NCI-H526 (cell line): ENCODE results near the gene PSEN1.

Experiments used
- DNase-seq, 2 experiments: peaks; one replicate each; lab custom pipeline; 2025; lab: John Stamatoyannopoulos, UW

Gene PSEN1

DNA sequence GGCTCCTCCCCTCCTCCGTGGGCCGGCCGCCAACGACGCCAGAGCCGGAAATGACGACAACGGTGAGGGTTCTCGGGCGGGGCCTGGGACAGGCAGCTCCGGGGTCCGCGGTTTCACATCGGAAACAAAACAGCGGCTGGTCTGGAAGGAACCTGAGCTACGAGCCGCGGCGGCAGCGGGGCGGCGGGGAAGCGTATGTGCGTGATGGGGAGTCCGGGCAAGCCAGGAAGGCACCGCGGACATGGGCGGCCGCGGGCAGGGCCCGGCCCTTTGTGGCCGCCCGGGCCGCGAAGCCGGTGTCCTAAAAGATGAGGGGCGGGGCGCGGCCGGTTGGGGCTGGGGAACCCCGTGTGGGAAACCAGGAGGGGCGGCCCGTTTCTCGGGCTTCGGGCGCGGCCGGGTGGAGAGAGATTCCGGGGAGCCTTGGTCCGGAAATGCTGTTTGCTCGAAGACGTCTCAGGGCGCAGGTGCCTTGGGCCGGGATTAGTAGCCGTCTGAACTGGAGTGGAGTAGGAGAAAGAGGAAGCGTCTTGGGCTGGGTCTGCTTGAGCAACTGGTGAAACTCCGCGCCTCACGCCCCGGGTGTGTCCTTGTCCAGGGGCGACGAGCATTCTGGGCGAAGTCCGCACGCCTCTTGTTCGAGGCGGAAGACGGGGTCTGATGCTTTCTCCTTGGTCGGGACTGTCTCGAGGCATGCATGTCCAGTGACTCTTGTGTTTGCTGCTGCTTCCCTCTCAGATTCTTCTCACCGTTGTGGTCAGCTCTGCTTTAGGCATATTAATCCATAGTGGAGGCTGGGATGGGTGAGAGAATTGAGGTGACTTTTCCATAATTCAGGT is at the start of gene PSEN1:
PSEN1 (plus strand) TSS at position 121 of the 839 bp plus-strand sequence. CDS start 11,513 bp downstream, outside the sequence.
- DNase-seq: peak; percentile 88 to 97

- no peak for DNase-seq
Measured at GRCh38 chr14:73091044-73091443, 45.3 kb upstream of the PSEN1 start.

GRCh38 chr14:73097421-73097820 is 38.9 kb upstream of the PSEN1 start:
- DNase-seq: no peak

DNA sequence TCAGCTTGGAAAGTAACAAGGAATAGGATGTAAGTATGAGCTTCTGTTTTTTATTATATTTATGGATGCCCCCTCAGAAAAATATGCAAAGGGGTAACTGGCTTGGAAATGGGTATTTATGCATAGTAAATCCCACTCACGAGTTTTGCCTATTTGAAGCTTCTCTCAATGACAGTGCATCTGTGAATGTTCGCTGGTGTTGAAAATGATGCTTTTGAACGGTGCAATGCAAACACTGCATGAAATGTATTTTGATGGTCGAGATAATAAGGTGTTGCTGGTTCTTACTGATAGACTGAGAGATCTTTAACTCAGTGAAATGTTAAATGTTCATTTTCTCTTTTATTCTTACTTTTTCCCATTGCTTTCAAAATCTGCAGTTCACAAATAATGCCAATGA is 36.0 kb upstream of the PSEN1 start:
- no peak for DNase-seq

DNA sequence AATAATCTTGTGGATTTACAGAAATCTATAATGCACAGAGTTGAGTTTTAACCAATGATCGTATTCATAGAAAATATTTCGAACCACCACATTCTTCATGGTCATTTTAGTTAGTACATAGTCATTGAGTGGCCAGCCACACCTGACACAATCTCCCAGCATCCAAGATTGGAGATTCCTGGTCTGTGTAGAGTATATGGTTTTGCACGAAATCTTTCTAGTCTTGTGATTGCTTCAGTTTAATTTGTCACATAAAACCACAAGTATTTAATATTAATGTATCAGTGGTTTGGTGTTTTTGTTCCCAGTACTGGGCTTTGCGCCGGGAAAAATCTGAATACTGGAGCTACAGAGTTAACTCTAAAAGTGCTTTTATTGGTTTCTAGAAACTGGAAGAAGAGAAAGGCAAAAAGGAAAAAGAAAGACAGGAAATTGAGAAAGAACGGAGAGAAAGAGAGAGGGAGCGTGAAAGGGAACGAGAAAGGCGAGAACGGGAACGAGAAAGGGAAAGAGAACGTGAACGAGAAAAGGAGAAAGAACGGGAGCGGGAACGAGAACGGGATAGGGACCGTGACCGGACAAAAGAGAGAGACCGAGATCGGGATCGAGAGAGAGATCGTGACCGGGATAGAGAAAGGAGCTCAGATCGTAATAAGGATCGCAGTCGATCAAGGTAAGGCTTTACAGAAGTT is 33.4 kb upstream of the PSEN1 start:
- DNase-seq: no peak

DNA sequence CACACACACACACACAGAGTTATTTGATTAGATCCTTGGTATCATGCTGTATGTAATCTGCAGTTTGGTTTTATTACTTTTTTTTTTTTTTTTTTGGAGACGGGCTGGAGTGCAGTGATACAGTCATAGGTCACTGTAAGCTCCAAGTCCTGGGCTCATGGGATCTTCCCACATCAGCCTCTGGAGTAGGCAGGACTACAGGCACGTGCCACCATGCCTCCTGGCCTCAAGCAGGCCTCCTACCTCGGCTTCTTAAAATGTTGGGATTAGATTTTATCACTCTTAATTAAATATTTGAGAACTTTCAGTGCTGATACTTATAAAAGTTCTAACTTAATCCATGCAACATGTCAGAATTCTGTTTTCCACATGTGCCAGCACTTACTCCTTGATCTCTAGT is 31.3 kb upstream of the PSEN1 start:
- DNase-seq: no peak

GRCh38 chr14:73105727-73106126 is 30.6 kb upstream of the PSEN1 start:
- DNase-seq: no peak

- DNase-seq: no peak
Measured at GRCh38 chr14:73116079-73116665, 20.1 kb upstream of the PSEN1 start.

DNA sequence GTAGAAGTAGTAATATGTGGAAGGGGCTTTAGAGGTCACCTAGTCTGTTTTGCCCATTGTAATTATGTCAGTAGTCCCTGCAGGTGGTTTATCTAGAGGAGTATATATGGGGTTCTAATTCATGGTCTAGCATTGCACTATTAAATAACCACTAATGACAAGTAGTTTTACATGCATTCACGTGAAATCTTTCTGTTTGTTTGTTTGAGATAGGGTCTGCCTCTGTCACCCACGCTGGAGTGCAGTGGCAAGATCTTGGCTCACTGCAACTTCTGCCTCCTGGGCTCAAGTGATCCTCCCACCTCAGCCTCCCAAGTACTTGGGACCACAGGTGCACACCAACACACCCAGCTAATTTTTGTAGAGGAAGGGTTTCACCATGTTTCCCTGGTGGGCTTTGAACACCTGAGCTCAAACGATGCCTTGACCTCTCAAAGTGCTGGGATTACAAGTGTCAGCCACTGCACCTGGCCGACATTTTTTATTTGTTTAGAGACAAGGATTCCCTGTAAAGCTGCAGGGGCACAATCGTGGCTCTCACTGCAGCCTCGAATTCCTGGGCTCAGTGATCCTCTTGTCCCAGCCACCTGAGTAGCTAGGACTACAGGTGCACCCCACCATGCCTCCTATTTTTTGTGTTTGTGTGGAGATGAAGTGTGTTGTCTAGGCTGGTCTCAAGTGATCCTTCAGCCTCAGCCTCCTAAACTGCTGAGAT is 12.0 kb upstream of the PSEN1 start:
- DNase-seq: no peak

DNA sequence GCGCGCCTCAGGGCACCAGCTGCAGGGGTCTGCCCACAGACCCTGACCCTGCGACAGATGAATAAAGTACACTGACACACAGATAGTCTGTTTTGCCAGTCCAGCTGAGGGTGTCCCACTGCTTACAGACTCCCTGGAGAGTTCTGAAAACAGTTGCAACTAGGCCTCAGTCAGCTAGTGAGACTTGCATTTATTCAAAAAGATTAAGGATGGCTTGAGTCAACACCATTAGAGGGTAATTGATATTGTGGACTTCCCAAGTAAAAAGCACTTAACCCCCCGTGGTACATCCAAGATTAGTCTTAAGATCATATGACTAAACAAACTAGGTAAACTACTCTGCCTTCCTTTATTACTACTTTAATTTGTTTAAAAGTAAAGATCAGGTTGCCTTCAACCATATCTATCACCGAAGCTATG is 11.1 kb upstream of the PSEN1 start:
- no peak for DNase-seq

DNA sequence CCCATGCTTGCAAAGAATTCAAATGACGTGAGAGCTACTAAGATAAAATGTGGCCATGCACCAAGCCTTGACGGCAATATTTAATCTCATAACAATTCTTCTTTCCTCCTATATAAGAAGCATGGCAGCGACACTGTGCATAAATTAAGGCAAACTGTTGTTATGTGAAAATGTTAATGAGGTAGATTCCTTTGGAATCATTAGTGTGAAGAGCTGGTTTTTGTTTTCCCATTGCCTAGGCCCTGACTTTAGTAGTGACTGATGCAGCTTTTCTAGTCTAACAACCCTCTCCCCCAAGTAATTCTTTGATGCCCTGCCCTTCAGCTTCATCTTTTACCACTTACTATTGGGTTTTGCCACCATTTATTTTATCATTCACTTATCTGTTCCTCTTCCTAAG is 10.6 kb upstream of the PSEN1 start:
- DNase-seq: no peak

DNA sequence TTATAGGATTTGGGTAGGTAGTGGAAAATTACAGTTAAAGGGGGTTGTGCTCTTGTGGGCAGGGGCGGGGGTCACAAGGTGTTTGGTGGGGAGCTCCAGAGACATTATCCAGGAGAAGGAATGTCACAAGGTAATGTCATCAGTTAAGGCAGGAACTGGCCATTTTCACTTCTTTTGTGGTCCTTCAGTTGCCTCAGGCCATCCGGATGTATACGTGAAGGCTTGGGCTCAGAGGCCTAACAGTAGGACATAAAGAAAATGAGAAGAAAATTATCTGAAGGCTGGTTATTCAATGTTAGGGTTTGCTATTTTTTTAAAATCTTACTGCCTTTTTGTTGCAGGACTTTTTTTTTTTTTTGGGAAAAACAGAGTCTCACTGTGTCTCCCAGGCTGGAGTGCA is 2.5 kb upstream of the PSEN1 start:
- no peak for DNase-seq

- no peak for DNase-seq
Measured at GRCh38 chr14:73136085-73136386, 271 bp upstream of the PSEN1 start.

GRCh38 chr14:73140811-73141323 is 4.6 kb downstream of the PSEN1 start:
- no peak for DNase-seq

DNA sequence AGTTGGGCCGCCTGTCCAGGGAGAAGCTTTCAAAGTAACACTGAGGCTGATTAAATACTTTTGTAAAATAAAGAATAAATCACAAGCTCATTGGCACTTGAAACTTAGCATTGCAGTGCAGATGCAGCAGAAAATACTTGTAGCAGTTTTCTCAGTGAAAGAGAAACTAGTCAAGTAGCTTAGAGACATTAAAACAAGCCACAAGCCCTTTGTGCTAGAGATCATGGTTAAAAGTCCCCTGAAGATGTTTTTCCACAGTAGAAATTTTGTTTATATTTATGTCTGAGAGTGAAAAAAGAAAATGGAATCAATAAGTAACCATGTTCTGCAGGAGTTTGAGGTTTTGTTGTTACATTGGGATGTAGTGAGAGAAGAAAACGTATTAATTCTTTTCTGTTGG is 5.9 kb downstream of the PSEN1 start:
- DNase-seq: no peak

GRCh38 chr14:73143003-73143402 is 6.7 kb downstream of the PSEN1 start:
- no peak for DNase-seq

- no peak for DNase-seq
Measured at GRCh38 chr14:73143617-73144016, 7.3 kb downstream of the PSEN1 start.

DNA sequence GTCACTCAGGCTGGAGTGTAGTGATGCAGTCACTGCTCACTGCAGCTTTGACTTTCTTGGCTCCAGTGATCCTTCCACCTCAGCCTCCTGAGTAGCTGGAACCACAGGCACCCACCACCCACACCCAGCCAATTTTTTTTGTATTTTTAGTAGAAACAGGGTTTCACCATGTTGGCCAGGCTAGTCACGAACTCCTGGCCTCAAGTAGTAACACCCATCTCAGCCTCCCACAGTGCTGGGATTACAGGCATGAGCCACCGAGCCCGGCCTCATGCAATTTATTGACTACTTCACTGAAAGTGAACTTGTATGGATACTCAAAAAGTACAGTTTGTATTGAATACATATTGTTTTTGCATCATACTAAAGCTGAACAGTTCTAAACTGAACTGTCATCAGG is 9.1 kb downstream of the PSEN1 start:
- no peak for DNase-seq

GRCh38 chr14:73146111-73146510 is 9.8 kb downstream of the PSEN1 start:
- DNase-seq: peak in 1 of 2 experiments; percentile 50

GRCh38 chr14:73149753-73150152 is 13.4 kb downstream of the PSEN1 start:
- no peak for DNase-seq

DNA sequence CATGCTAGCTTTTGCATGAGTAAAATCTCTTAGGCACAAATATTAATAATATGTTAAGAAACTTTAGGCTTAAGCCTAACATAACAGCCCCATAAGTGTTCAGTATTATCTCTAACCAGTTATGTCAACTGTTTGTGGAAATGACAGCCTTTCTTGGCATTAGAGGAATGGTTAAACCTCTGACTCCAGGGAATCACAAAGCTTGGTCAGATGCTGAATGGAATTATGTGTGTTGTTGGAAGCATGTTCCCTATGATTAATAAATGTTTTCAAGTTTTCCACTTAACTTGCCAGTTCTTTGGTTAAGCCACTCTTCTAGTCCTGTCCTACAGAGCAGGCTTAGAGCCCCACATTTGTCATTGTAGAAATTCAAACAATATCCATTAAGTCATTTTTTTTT is 17.0 kb downstream of the PSEN1 start:
- no peak for DNase-seq

- no peak for DNase-seq
Measured at GRCh38 chr14:73162251-73162650, 25.9 kb downstream of the PSEN1 start.
